GM19193 (cell line): ENCODE measurements around the gene STC2.

ENCODE experiments used
- POLR2A ChIP-seq: IDR thresholded peaks from 4 replicates; pipeline ENCODE4 v1.6.1; 2011; ENCODE audit not compliant: insufficient read depth, insufficient read length; ENCODE audit errors: extremely low read depth

Gene STC2

DNA sequence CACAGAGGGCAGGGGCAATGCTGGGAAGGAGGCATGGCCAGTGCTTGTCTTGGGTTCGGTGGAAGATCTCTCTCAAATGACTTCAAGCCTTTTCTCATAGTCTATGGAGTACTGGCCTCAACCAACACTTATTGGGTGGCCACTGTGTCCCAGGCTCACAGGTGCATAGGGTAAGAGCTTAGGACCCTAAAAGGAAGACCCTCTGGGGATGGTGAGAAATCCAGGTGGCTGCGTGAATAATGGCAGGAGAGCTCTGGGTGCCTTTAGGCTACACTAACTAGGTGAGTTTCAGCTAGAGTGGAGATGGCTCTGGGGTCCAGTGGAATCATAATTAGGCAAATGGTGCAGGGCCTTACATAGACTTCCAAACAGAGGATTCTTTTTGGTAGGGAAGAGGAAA is 9.9 kb downstream of the STC2 start:
- TF ChIP-seq POLR2A = no peak

DNA sequence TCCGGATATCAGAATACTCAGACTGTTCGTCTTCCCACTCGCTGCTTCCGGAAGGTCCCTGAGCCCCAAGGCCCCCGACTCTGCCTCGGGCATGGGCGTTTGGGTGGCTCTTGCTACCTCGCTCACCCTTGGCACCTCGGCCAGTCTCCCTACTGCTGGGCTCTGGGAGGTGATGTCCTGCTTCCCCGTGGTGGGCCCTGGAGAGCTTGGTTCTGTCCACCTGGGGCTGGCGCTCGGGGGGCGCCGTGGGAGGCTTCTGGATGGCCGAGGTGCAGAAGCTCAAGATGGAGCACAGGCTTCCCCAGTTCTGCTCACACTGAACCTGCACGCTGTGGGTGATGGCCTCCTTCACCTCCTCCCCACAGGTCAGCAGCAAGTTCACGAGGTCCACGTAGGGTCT is 10.4 kb downstream of the STC2 start:
- TF ChIP-seq POLR2A = no peak

DNA sequence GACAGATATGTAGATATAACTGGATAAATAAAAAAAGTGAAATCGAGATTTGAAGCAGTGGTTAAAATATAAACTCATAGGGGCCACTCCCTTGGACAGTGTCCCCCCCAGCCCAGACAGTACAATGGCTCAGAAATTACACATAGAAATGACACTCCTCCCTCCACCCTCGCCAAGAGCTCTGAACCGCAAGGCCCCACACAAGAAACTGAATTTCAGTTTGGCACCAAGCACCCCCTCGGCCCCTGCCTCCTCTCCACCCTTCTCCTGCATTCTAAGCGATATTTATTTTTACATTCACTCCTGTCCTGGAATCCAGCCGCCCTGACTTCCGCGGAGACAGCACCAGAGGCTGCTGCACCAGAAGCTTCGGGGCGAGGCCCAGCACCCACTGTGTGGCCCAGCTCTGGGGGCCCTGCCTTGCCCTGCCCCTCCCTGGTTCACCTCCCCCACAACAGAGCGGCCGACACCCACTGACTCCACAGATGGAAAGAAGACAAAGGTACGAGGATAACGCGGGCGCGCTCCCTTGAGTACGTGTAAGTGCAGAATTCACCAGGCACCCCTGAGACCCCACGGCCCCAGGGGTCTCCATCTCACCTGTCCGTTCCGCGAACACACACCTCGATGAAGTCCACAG is 11.0 kb downstream of the STC2 start:
- no peak for TF ChIP-seq POLR2A

DNA sequence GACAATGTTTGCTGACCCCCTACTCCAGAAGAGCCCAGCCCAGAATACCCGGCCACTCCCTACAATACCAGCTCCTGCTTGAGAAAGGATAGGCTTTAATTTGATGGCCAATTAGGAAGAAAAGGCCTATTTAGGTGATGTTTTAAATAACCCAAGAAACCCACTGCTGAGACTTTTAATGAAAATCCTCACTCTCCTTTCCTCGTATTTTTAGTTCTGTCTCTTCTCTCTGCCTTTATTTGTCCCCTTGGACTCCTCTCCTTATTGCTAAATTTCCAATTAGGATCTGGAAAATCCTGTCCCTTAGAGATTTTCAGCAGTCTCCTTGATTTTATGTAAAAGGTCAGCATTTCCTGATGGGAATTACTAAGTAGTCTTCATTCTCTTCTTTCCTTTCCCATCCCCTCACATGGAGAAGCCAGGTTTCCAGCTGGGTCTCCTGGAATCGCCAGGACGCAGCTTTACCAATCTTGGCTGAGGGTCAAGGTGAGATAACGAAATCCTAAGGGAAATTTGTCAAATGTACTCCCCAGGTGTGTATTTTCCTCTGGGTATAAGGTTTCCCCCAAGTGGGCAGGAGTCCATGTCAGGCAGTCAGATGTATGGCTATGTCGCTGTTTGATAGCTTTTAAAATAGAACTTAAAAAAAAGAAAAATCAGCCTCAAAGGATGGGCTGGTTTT is 11.7 kb downstream of the STC2 start:
- no peak for TF ChIP-seq POLR2A

DNA sequence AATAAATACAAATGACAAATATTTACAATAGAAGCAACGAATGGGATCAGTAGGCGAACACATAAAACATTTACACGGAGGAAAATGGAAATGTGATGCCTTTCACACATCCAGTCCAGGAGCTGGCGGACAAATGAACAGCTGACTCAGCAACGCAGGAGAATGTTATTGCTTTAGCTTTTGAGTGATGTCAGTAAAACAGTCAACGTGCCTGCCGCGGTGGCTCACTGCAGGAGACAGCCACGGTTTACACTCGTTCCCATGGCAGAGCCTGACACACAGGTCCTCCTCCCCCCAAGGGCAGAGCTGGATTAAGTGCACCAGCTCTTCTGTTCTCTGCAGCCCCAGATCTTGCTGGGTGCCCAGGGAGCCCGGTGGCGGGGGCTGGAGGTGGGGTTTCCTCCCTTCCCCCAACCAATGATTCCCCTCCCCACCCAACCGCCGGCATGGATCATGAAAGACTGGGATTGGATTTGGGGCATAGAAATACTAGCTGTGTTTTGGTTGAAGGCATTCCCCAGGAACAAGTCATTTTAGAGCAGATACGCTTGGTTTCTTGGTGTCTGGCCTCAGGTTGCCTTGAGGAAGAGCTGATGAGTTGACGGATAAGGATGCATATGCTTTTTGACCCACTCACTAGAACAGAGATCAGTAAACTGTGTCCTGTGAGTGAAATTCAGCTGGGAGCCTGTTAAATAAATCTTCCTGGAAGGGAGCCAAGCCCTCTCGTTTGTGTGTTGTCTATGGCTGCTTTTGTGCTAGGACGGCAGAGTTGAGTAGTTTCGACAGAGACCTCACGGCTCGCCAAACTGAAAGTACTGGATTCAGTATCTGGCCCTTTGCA is 12.5 kb downstream of the STC2 start:
- TF ChIP-seq POLR2A = no peak

DNA sequence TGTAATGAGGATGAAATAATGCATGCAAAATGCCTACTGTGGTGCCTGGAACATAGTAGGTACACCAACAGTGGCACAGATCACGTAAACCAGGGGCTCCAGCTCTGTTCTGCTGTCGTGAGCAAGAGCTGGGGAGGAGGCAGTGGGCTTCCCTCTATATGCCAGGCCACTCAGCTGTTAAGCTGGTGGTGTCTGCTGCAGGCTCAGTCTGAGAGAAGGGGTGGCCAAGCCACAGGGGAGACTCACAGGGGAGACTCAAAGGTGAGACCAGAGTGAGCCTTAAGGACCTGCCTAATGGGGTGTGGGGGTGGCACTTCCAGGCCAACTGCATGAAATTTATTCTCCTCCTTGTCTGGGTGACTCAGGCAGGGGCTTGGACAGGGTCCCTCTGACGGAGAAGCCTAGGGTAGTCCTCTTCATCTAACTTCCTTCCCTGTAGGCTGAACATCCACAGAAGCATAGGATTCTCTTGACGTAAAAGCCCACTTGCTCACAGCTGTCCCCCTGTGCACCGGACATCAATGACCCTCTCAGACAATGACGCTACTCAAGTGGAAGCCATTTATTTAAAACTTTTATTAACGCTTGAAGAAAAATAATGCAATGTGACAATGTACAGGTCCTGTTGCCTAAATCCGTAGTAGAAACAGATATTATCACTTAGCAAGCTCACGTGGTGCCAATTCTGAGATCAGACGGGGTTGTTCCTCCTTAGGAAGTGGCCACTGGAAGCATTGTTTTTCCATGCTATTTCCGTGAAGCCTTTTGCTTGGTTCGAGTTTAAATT is 13.9 kb downstream of the STC2 start:
- TF ChIP-seq POLR2A = no peak

DNA sequence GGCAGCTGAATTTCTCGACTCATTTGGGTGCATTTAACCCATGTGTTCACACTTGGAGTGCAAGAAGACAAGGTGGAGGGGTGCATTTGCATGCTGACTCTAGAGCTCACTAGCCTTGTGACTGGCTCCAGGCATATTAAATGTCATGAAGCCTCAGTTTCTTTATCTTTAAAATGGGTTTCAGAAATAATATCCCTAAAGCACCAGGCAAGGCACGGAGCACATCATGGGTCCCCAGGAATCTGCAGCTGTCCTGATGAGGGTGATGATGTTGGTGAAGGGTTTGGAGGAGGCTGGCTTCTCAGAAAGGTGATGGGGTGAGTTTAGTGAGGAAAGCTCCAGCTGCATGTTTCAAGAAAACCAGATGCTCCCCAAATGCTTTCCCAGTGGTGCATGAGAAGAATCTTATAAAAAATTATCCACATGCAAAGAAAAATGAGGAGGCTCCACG is 14.8 kb downstream of the STC2 start:
- TF ChIP-seq POLR2A = no peak

DNA sequence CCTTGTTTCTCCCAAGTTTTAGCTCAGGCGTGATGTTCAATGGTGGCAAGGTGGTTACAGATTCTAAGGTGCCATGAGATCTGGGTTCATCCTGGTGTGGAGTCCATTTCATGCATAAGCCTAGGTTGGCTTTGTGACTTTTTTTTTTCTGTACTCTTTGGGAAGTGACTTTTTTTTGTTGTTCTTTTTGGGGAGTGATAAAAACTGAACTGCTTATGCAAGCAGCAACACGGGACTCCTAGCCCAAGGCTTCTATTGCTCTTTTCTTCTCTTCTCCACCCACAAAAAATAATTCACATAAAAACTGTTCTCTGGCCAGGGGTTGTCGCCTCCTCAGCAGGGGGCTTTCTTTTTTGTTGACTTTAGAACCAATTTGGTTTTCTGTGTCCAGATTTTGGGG is 15.4 kb downstream of the STC2 start:
- TF ChIP-seq POLR2A = no peak

DNA sequence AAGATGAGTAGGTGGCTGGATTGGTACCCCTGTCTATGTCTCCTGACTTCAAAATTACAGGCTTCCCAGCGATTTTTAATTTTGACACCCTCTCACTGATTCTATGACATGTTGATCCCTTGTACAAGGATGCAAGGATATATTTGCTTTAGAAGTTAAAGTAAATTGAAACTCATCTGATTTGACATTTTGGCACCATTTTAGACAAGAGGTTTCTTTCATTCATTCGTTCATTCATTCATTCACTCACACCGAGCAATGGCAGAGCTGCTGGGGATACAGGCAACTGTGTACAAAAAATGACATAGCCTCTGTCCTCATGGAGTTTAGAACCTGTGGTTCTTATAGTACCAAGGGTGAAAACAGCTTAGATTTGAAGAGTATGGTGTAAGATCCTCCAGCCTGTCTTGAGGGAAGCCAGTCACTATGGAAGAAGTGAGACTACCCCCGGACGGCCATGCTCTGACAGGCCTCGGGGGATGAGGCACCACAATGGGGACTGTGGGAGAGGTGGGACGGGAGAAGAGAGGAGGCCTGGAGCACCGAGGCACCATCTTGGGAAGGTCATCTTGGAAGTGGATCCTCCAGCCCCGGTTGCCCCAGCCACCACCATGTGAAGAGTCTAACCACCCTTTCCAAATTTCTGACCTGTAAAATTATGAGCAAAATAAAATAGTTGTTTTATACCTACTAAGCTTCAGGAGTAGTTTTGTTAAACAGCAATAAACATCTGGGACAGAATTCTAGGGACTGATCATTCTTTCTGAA is 16.2 kb downstream of the STC2 start:
- no peak for TF ChIP-seq POLR2A

DNA sequence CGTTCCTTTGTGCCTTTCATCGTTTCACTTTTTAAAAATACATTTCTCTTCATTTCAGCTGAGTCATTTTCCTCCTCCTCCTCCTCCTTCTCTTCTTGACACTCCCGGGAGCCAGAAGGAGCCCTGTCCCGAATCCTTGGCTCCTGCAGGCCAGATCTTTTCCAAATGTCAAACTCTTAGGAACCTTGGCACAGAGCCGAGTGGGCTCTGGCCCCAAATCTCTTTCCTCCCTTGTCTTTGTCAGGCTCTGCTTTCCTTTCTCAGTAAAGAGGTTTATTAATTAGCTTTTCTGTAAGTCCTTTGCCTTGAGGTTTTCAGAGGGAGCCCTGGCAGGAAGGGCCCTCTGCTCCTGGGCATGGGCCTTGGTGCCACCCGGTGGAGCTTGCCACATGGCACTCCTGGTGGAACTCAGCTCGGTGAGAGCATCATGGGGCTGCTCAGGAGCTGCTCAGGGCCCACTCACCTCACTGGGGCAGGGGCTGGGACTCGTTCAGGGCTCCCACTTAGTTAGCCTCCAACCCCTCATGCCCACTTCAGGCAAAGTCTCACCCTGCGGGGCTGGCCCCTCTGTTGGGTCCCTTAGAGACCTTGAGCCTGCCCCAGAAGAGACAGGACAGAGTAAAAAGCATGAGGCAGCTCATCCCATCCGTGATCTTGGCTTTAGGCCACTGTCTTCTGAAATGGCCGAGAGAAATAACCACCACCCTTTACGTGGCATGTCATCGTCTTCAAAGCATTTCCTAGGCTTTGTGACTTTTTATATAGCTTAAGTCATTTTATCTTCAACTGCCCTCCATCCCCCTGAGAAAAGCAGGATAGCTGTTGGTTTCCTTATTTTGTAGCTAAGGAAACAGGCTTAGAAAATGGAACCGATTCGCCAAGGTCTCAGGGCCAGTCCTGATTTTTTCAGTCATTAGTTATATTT is 17.1 kb downstream of the STC2 start:
- TF ChIP-seq POLR2A = no peak

DNA sequence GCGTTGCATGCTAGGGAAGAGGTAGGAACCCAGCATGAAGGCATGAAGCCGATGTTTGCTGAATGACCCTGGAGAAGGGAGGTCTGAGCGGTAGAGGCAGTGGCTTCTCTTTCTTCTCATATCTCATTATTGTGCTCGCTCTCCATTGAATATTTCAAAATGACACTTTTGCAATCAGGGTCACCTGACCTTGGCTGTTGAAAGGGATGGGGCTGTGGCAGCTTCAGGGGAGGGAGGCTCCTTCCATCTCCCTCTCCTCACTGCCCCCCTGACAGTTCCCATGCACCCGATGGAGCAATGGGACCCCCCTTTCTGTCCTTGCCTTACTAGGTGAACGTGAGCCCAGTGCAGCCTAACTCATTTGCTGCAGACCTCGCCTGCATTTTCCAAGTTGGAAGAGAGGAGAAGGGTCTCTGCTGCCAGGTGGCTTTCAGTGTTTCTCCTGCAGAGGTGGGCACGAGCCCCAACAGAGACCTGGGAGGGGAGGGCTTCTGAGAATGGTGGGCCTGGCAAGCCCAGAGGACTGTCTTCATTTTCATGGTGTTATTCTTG is 17.9 kb downstream of the STC2 start:
- no peak for TF ChIP-seq POLR2A

DNA sequence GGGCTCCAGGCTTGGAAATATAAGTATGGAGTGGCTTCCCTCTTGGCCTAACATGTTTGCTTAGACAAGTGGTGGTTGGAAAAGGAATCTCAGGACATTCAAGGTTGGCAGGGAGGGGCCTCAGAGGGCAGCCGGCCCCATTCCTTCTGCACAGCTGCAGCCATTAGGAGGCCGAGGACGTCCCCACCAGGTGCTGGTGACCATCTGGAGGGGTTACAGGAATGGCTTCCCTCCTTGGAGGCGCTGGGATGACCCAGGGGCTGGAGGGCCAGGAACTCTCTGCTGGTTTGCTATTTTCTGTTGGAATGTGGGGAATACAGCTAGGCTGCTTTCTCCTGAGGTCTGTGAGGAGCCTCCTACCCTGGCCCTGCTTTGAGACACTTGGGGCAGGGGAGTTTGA is 18.5 kb downstream of the STC2 start:
- TF ChIP-seq POLR2A = no peak

DNA sequence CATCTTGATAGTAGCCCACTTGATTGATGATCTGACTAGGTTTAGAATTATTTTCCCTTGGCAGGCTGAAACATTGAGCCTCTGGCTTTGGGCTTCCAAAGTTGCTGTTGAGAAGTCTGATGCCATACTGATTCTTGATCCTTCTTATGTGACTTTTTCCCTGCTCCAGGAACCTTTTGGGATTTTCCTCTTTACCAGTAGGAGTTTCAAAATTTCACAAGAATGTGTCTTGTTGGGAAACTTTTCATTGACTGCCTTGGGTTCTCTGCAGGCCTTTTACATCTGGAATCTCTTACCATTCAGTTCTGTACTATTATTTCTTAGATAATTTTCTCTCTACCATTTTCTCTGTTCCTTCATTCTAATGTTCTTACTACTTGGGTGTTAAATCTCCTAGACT is 20.0 kb downstream of the STC2 start:
- no peak for TF ChIP-seq POLR2A
